NB4 (cell line): Measurements from ENCODE around the gene SERPINA1.

Experiments used
- DNase-seq: peaks from one replicate; pipeline ENCODE4 v3.0.0; 2010; ENCODE audit warnings: low read depth
- H3K4me3 ChIP-seq: one replicate; pipeline ENCODE4 v1.5.1; 2011; ENCODE audit warnings: mild to moderate bottlenecking, low read depth, low read length, moderate library complexity
- MYC ChIP-seq: IDR thresholded peaks from 2 replicates; pipeline ENCODE4 v1.6.1; 2011; ENCODE audit warnings: low read depth, low read length
- POLR2A ChIP-seq: IDR thresholded peaks from 2 replicates; pipeline ENCODE4 v1.6.1; 2011; ENCODE audit warnings: mild to moderate bottlenecking; ENCODE audit not compliant: insufficient read length; ENCODE audit errors: extremely low read depth
- TF ChIP-seq, protein P1 (sequence below): IDR thresholded peaks from 2 replicates; pipeline ENCODE4 v1.6.1; 2011; ENCODE audit warnings: low read depth, low read length
- TF ChIP-seq, protein P2 (sequence below): IDR thresholded peaks from one replicate; pipeline ENCODE4 v1.5.1; 2012; ENCODE audit warnings: low read depth, low read length

The SERPINA1 gene

DNA sequence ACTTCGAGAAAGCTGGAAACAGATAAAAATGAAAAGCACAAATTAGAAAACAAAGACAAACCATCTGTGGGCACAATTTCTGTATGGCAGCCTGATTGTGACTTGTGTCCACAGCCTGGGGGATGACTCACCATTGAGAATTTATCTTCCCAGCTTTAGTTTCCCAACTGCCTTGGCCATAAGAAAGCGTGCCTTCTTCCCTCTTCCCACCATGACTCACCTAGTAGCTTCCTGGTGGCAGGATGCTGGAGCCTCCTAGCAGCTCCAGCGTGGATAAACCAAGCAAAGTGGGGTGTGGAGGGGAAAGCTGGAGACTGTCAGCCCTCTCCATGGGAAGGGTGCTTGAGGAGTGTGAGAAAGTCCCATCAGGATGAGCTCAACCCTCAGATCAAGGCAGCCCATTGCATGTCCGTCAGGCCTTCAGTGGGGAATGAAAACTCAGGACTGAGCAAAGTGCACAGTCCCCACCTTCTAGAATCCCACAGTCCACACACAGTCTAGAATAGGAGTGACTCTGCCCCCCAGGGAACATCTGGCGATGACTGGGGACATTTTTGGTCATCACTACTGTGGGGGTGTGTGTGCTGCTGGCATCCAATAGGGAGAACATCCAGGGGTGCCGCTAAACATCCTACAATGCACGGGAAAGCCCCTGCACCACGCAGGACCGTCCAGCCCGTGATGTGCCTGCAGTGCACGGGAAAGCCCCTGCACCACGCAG is 42.9 kb downstream of the SERPINA1 start:
- TF ChIP-seq, protein P1, sequence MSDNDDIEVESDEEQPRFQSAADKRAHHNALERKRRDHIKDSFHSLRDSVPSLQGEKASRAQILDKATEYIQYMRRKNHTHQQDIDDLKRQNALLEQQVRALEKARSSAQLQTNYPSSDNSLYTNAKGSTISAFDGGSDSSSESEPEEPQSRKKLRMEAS = no peak
- TF ChIP-seq POLR2A (no peak), MYC (no peak)
- TF ChIP-seq, protein P2, sequence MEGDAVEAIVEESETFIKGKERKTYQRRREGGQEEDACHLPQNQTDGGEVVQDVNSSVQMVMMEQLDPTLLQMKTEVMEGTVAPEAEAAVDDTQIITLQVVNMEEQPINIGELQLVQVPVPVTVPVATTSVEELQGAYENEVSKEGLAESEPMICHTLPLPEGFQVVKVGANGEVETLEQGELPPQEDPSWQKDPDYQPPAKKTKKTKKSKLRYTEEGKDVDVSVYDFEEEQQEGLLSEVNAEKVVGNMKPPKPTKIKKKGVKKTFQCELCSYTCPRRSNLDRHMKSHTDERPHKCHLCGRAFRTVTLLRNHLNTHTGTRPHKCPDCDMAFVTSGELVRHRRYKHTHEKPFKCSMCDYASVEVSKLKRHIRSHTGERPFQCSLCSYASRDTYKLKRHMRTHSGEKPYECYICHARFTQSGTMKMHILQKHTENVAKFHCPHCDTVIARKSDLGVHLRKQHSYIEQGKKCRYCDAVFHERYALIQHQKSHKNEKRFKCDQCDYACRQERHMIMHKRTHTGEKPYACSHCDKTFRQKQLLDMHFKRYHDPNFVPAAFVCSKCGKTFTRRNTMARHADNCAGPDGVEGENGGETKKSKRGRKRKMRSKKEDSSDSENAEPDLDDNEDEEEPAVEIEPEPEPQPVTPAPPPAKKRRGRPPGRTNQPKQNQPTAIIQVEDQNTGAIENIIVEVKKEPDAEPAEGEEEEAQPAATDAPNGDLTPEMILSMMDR = no peak
- no peak for DNase-seq
- H3K4me3 ChIP-seq = no peak overlapping the region

DNA sequence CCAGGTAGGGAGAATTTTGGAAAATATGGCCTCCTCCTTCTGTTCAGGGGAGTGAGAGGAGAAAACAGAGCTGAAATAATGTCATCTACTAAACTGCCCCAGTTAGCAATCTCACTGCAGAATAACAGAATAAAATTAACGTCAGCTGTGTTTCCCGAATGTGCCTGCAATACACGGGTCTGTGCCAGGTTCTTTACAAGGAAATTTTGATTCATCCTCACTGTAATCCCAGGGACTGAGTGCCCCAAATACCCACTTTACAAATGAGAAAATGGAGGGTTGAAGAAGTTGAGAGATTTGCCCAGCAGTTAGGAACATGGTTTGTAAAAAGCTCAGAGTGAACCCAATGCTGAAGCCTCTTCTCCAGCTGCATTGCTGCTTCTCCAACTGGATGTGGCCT is 44.0 kb downstream of the SERPINA1 start:
- TF ChIP-seq MYC (no peak), POLR2A (no peak)
- TF ChIP-seq, protein P2 = no peak
- TF ChIP-seq, protein P1 = no peak
- no peak for DNase-seq
- no peak overlapping the region for H3K4me3 ChIP-seq

DNA sequence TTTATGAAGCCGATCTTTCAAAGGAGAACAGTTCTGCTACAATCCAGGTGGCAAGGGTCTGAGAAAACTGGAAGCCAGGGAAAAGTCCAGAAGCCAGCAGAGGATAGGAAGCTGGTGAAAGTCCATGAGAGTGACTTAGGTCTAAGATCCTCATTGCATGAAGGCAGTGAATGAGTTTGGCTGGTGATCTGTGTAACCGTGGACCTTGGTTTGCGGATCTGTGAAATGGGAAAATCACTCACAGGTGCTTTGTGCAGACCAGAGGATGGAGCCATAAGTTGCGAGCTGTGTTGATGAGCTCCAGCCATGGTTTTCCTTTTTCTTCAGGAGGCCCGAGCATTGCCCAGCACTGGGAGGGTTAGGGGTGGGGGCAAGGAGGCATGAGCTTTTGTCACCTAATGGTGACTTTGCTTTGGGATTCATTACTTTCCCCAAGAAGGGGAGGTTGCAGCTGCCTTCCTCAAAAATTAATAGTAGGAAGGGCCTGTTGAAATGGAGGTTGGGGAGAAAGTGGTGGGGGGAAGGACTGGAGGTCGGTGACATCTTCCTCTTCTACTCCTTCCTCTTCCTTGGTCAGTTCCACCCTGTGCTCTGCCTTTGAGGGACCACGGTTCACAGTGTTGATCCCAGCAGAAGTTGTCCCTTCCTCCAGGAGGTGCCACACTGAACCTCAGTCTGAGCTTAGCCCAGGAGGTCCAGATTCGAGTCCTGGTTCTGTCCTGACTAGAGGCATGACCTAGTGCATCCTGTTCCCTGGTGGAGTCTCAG is 45.0 kb downstream of the SERPINA1 start:
- H3K4me3 ChIP-seq = no peak overlapping the region
- TF ChIP-seq, protein P2 = no peak
- TF ChIP-seq, protein P1 = no peak
- TF ChIP-seq POLR2A = no peak
- TF ChIP-seq MYC = no peak
- DNase-seq = no peak

DNA sequence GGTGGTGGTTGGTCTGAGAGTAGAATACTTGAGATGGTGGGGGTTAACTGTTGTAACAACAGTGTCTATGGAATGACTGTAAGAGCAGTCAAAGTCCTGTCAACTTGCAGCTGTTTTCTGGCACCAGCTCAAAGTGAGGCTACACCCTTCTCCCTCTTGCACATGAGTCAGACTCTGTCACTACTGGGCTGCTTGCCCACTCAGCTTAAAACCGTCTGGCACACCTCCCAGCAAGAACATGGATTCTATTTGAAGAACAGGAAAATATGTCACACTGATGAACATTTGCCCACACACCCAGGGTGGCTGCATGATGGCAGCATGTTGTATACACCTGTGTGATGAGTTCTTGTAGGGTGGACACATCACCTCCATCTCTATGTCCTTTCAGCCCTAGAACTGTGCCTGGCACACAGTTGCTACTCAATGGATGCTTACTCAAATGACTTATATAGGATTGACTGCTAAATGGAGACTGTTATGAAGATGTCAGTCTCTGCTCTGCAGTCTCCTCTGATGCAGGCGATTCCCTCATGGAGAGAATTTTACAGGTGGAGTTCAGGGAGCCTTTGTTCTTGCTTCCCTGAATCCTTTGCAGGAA is 46.0 kb downstream of the SERPINA1 start:
- H3K4me3 ChIP-seq = no peak overlapping the region
- TF ChIP-seq, protein P1 = no peak
- TF ChIP-seq MYC (no peak), POLR2A (no peak)
- TF ChIP-seq, protein P2 = no peak
- DNase-seq = peak; percentile 22

DNA sequence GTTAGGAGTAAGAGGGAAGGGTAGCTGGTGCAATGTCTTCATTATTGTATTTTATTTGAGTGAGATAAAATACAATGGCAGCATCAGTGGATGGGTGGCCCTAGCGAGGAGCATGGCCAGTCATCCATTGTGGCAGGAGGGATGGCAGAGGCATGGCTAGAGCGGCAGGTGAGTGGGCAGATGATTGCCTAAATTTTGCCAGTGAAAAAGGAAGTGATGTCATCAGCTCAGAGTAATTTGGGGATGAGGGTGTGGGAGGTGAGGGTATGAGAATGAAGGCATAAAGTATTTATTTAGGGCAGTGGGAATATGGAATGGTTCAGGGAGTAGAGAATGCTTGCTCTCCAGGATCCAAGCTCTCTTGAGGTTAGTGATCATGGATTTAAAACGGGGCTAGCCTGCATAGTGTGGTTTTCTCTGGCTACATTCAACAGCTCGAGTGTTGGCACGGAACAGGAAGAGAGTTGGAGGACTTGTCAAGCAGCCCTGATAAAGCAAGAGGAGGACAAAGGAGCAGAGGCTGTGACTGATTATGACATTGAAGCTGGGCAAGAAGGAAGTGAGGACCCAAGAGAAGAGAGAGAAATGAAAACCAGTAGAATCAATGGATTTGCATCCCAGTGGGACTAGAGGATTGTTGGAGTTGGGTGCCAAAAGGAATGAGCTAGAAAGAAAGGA is 46.6 kb downstream of the SERPINA1 start:
- no peak overlapping the region for H3K4me3 ChIP-seq
- no peak for TF ChIP-seq POLR2A
- TF ChIP-seq MYC = no peak
- TF ChIP-seq, protein P2 = no peak
- TF ChIP-seq, protein P1 = no peak
- DNase-seq = peak; percentile 39
